NCI-H128 (cell line): ENCODE results near the gene CRP.
"Not testable (repeated sequence)": the region's sequence is repeated elsewhere in the genome, so short reads cannot be mapped to it uniquely, and the experiment has no call there.

Experiments used
- DNase-seq: peaks from one replicate; lab custom pipeline; 2025; ENCODE audit not compliant: unreplicated experiment; lab: John Stamatoyannopoulos, UW

The CRP gene, protein sequence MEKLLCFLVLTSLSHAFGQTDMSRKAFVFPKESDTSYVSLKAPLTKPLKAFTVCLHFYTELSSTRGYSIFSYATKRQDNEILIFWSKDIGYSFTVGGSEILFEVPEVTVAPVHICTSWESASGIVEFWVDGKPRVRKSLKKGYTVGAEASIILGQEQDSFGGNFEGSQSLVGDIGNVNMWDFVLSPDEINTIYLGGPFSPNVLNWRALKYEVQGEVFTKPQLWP

DNA sequence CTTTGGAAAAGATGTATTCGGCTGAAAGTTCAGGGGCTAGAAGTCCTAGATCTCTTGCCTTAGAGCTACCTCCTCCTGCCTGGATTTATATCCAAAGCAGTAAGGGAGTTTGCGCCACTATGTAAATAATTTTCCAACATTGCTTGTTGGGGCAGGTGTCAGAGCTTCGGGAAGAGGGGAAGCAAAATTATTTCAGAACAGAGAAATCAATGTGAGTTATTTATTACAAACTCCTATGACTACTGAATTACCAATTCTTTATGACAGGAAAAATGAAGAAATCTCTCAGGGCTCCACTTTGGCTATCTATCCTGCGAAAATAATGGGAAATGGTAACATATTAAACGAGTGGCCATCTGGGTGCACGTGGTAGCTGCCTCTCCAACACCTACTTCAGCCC is at the start of gene CRP:
TSS of gene CRP (minus strand) at position 61 of the 400 bp plus-strand sequence. CDS start 104 bp downstream, outside the sequence.
- no peak for DNase-seq

DNA sequence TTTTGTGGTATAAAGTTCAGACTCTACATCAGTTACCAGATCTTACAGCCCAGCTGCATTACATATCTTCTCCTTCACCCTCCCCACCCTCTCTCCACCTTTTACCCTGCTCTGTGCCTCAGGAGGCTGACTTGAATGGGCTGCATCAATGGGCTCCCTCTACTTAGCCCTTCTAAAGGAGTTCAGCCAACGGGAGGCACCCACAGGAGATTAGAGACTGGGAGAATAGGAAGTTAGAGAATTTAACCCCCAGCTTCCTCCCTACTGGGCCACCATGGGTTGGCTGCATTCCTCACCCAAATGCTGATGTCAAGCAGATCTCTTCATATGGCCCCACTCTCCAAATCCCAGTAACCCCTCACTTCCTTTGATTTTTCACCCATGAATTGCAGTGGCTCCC is 49.3 kb upstream of the CRP start:
- DNase-seq: no peak

DNA sequence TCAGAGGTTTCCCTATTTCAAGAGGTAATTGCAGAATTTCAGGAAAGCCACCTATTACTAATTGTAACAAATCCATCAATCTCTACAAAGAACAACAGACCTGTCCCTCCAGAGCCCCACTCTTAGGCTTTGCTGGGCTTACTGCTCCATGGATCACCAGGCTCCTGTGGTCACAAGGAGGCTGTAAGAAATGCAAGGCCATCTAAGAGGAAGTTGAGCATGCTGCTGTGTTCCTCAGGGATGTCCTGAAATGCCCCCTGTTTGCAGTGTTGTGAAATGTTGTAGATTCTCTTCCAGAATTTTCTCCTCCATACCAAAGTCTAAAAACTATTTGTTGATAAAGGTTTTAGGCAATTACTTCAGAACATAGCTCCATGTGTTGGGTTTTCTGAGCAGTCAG is 42.0 kb upstream of the CRP start:
- DNase-seq: no peak

DNA sequence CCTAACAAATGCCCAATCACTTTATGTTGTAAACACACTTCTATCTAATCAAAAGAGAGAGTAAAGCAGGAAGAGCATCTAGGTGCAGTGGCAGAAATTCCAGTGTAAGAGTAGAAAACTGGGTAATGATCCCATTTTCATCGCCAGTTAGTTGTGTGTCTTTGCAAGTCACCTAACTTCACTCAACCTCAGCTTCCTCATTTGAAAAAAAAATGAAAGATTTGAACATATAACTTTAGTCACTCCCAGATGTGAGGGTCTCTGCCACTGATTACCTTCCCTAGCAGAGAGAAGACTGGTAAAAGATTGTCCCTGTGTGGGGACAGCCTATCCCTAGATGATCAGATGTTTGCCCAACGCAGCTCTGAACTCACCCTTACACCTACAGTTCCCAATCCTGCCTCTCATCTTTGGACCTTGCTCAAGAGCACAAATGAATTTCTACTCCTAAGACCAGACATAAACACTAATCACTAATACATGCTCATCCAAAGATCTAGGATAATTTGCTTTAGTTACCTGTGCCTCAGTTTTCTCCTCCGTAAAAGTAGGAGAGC is 41.1 kb upstream of the CRP start:
- no peak for DNase-seq

DNA sequence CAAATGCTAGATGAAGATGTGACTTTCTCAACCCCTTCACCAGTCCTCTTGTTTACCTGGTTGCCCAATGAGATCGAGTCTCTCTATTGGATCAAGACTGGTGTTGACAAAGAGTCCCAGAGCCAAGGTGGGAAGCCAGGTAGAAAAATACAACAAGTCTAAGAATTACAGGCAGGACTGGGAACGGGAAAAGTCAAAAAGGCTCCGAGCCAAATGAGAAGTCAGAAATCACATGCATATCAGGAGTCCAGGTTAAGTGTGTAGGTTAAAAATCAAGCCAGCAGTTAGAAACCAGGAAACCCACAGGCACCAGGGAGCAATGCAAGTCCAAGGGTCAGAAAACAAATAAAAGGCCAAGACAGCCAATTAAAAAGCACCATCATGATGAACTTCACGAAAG is 39.0 kb upstream of the CRP start:
- DNase-seq: no peak

DNA sequence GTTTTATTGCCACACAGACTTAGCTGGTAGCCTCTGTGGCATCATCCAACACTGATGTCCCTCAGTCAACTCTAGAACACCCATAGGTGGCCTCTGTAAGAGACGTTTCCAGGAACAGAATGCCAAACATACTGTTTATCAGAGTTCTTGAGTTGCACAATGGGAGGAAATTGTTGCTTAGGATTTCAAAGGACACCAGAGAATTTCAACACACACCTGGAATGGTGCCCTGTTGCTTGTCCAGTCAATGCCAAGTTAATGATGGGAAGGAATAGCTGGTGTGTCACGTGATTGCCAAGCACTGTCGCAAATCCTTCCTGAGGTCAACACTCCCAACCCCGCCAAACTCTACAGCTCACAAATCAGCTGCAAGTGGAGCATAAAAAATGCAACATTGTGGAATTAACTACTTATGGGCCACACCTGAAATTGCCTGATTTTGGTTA is 37.8 kb upstream of the CRP start:
- DNase-seq: no peak

DNA sequence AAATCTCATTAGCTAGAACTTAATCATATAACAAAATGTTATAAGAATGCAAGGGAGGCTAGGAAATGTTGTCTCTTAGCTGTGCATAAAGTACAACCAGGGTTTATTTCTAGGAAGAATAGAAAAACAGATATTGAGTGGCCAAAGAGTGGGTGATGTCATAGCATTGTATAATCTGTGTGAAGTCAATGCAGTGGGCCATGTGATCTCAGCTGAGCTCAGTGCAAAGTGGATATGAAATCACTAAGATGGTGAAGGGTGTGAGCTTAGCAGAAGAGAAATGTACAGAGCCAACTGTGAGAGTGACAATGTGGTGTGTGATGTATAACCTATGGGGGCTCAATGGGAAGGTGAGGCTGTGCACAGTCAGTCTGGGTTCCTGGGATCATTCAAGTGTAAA is 36.6 kb upstream of the CRP start:
- DNase-seq: no peak

DNA sequence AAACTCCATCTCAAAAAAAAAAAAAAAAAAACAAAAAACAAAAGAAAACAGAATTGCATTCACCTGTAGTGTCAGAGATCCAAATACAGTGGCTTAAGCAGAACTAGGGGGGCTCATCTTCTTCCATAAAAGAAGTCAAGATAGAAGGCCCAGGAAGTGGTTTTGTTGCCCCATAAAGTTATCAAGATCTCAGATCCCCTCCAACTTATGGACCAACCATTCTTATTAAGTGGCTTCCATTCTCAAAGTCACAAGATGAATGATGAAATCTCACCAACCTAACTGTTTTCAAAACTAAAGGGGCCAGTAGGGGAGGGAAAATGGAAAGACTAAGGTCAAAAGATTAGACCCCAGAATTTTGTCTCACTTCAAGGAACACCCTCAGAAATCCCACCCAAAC is 36.2 kb upstream of the CRP start:
- DNase-seq: no peak

DNA sequence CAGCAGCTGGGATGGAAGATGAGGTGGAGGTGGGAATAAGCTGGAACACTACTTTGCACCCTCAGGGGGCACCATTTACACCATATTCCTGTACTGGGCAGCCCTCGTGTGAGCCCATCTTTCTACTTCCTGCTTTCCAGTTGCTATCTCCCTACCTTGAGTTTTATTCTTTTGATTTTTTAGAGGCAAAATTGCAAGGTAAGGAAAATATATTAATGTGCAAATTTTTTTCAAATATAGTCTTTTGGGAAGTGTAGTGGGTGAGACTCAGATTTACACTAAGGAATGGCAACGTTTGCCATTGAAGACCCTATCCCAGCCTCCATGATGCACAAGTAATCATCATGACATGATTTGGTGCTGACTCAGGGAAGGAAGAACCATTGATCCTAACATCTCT is 35.2 kb upstream of the CRP start:
- no peak for DNase-seq

DNA sequence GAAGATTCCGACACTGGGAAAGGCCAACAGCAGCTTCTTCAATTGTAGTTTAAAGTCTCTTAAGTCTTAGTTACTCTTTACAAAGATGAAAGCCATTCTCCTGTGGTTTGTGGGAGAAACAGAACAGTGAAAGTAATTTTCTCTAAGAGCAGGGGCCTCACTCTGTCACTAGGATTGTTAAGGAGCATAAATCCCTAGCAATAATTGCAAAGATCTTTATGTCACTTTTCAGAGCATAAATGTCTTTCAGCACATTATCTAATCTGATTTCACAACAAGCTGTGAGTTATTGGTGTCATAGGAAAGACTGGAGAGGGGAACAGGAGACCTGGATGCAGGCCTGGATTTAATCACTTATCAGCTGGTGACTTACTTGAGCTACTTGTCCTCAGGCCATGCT is 34.0 kb upstream of the CRP start:
- no peak for DNase-seq

DNA sequence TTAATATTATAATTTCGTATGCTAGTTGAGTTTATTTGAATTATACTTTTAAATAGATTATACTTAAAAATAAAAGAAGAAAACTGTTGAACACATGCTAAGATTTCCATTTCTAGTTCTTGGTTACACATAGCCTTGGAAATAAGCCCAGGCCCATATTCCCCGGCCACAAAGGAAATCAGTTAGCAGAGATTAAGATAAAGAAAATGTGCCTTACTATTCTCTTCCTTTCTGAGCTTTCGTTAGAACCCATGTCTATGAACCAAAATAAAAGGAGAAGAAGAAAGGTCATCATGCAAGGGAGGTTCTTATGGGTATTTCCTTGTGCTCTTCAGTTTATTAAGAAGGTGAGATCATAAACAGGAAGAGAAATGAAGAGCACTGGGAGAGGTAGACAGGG is 32.3 kb upstream of the CRP start:
- no peak for DNase-seq

DNA sequence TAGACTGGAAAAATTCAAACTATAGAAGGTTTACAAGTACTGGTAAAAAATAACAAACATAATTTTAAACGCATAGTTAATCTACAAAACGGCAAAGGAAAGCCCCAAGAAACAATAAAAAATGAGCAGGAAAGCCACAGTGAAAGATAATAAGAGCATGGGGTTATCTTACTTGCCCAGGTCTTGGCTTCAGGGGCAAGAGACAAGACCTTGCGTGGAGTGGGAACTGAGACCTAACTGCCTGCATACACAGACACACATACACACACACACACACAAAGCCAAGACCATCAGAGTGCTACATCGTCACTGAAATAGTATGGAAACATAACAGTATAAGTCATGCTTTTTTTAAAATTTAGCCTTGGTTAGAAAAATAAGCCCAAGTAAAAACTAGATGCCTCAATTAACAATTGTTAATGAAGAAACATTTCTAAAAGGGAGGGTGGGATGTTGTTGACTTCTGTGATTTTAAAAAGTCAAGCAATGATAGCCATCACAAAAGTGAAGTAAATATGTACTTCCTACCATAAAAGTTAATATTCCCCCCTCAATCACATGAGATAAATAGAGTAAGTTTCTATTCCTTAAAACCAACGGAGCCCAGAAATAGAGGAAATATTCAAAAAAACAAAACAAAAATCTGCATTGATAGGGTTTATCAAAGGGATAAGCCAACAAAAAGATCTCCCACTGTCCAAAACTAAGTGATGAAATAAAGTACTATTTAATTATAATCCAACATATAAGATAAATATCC is 29.4 kb upstream of the CRP start:
- no peak for DNase-seq

DNA sequence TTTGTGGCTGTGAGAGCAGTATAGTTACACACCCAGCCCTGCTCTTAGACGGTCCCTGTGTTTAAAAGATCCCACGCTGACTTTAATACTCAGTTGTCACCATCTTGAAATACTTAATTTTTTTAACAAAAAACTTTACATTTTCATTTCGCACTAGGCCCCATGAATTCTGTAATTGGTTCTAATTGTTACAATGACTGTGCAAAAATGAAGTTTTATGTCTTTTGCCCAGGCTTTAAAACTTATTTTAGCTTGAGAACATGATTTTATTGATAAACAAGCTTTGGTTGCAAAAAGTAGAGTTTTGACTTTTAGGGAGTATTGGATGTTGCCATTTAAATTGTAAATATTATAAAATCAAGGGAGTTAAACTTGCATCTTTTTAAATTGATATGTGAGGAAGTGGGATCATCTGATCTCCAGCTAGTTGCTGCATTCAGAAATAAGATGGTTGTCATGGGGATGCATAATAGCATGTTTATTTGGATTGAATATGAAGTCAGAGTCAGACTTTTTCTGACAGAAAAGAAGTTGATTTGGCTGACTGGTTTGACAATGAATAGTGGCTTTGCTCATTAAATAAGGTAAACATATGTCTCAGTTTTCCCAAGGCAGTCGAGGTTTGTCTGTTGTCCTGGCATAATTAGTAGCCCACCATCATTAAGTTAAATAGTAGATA is 23.0 kb upstream of the CRP start:
- no peak for DNase-seq

DNA sequence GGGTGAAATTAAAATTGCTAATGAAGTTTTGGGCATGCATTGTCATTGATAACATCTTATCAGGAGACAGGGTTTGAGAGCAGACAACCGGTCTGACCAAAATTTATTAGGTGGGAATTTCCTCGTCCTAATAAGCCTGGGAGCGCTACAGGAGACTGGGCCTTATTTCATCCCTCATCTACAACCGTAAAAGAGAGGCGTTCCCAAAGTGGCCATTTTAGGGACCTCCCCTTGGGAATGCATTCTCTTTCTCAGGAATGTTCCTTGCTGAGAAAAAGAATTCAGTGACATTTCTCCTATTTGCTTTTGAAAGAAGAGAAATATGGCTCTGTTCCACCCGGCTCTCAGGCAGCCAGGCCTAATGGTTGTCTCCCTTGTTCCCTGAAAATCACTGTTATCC is 8.8 kb upstream of the CRP start:
- DNase-seq: not testable (repeated sequence)

DNA sequence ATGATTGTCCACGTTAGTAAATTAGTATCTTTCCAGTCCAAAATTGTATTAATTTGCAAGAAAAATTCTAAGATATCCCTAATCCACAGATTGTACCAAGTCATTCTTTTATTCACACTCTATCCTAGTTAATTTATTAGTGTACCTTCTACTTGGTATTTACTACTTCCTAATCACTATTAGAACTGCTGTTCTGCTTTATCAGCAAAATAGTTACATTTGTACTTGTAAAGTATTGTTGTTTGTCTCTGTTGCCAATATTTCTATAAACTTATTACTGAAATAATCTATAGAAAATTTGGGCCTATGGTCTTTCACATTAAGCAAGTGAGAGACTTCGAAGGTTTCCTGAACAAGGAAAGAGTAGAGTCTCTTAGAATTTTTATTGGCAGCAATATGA is 5.6 kb upstream of the CRP start:
- no peak for DNase-seq

DNA sequence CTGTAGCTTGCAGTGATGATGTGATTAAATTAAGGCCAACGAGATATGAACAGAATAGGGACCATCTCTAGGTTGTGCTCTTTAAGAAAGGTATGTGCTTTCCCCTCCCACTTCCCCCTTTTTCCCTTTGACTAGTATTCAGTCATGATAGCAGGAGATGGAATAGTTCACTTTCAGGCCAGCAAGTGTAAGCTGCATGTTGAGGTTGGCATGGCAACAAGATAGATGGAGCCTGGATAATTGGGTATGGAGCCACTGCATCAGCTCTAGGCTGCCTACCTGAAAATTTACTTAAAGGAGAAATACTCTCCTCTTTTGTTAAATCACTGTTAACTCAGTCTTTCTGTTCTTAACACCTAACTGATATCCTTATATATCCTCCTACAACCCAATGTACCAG is 1.5 kb upstream of the CRP start:
- no peak for DNase-seq

DNA sequence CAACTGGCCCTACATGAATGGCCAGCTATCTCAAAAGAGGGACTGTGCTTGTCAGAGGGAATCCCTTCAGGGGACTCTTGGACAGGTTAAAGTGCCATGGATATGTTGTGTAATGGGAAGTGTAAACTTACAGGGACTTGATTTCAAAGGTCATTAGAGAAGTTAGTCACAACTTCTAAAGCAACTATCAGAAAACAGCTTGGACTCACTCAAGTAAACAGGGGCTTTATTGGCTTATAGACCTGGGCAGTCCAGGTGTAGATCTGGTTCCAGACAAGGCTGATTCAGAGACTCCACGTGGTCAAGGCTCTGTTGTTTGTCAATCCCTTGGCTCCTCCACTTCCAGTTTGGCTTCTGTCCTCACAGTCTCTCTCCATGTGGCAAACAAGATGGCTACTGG is 2.3 kb downstream of the CRP start:
- DNase-seq: no peak

DNA sequence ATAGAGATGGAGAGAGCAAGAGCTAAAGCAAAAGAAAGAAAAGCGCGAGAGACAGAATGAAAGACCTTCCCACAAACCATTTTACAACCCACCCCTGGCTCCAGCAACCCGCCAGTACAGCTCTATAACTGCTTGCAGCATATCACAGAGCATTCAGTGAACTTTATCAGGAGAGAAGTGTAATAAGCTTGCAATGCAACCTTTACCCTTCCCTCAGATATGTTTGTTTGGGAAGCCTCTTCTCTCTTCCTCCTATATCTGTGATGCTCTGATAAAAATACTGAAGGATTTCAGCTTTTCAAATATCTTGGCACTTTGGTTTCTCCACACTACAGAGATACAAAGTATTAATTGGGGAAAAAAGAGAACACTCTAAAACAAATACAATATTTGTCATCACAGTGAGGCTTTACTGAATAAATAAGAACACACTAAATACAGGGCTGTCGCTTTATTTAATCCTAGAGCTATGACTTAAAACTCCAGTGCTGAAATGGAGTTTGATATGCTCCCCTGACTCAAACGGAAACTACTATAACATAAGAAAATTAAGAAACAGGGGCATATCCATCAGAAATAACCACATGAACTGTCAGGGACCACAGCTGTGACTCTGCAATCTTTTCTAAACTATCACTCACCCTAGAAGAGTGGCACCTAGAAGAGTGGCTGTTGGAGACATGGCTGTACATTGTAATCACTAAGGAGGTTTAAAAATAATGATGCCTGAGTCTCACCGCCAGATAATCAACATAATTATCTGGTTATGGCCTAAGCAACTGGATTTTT is 6.7 kb downstream of the CRP start:
- DNase-seq: no peak

DNA sequence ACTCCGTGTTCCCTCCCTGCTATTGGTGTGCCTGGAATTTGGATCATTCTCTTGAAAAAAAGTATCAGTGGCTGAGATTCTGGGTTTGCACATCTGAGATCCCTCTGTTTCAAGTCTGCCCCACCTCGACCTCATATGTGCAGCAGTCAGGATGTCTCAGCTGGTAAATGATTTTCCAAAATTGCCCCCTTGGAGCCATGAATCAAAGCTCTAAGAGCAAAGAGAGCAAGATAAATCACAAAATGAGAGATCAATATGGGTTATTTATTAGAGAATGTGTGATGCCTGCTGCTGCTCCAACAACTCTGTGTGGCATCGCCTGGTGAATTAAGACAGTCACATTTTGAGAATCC is 8.5 kb downstream of the CRP start:
- no peak for DNase-seq

DNA sequence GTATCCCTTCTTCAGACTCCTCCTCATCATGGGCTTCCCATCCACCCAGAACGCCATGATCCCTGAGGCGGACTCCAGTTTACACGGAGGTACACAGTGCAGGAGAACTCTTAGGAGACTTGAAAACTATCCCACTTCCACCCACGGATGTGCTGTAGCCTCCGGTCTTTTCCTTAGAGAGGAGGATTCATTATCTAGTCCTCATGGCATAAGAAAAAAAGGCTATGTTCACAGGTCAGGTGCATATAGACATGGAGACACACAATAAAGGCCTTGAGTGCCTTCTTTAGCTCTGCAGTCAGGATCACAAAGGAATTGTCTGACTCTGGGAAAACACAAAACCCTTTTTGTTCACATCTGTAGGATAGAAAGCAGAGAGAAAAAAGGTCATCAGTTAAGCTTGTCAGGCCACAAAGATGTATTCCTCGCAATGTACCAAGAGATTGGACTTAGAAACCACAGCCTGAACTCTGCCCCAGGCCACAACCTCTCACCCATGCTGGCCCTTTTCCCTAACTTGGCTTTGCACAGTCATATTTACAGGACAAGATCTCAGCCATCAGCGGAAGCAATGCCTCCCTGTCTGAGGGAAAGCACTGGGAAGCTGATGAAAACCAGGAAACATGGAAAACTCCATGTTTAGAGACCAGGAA is 9.0 kb downstream of the CRP start:
- no peak for DNase-seq

DNA sequence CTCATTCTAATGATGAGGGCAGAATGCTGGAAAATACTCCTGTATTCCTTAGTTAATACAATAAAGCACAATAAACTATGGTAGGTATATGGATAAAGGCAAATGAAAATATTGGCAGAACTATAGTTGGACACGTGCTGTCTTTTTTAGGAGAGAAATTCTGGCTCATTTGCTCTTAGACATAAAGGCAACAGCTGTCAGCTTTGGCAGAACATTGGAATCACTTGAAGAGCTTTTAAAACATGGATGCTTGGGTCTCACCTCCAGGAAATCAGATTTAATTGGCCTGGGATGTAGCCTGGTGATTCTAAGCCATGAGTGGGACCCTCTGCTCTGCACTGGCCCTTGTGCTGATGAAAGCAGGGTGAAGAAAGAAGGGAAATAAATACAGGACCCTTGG is 9.9 kb downstream of the CRP start:
- DNase-seq: no peak
